HL-60 (cell line): ENCODE measurements around the gene PIK3C2B.

Experiments used
- CTCF ChIP-seq: IDR thresholded peaks from one replicate; pipeline ENCODE4 v1.5.1; 2011; ENCODE audit warnings: low read length, control low read depth, inconsistent platforms; ENCODE audit not compliant: insufficient read depth
- GABPA ChIP-seq: IDR thresholded peaks from 2 replicates; pipeline ENCODE4 v1.6.1; 2012; ENCODE audit warnings: low read depth
- POLR2AphosphoS5 ChIP-seq: IDR thresholded peaks from 2 replicates; pipeline ENCODE4 v1.6.1; 2012; ENCODE audit warnings: low read depth
- SPI1 ChIP-seq: IDR thresholded peaks from 2 replicates; pipeline ENCODE4 v1.6.1; 2012; ENCODE audit warnings: low read depth, mild to moderate bottlenecking, borderline replicate concordance

GRCh38 chr1:204528677-204529076, 34.1 kb upstream of the PIK3C2B start:
- TF ChIP-seq CTCF, result no peak
- TF ChIP-seq POLR2AphosphoS5, result no peak
- no peak for TF ChIP-seq GABPA
- TF ChIP-seq SPI1, result no peak
